Progenitor cell of endocrine pancreas (in vitro differentiated cells): ENCODE results near the gene PREP. TPM values are rescaled to one million over a fixed set of nuclear protein-coding genes. Genes with fewer than 3 reads are reported as not detected.

Source experiments
- DNase-seq: peaks from one replicate; pipeline ENCODE4 v3.0.0; 2021; ENCODE audit warnings: low spot score; ENCODE audit not compliant: unreplicated experiment
- H3K27ac Mint-ChIP-seq: 2 replicates; pipeline ENCODE4 v1.8.0; 2021; ENCODE audit warnings: mild to moderate bottlenecking, moderate library complexity, mixed read lengths
- H3K27me3 Mint-ChIP-seq: 2 replicates; pipeline ENCODE4 v1.8.0; 2021; ENCODE audit warnings: mixed read lengths
- H3K36me3 Mint-ChIP-seq: 2 replicates; pipeline ENCODE4 v1.8.0; 2022; ENCODE audit warnings: mixed read lengths; ENCODE audit not compliant: insufficient read depth
- H3K4me1 Mint-ChIP-seq: 2 replicates; pipeline ENCODE4 v1.8.0; 2021; ENCODE audit warnings: low read depth, mixed read lengths
- H3K4me3 Mint-ChIP-seq: 2 replicates; pipeline ENCODE4 v1.8.0; 2021; ENCODE audit warnings: low read depth, mild to moderate bottlenecking, moderate library complexity, mixed read lengths
- H3K9me3 Mint-ChIP-seq: 2 replicates; pipeline ENCODE4 v1.8.0; 2021; ENCODE audit warnings: low read depth, mixed read lengths
- CTCF ChIP-seq: fragments of 200-600 bp; sonication (generic); IDR thresholded peaks from one replicate; pipeline ENCODE4 v1.5.0; 2021; ENCODE audit warnings: antibody characterized with exemption, mild to moderate bottlenecking; ENCODE audit not compliant: unreplicated experiment
- total RNA-seq: library from RNA; stranded (reverse); gene quantifications from 2 replicates; pipeline ENCODE4 v1.2.1, GENCODE V29; 2021

The PREP gene
- total RNA-seq, 1 donor from 2014 or later, result 43.3 TPM

GRCh38 chr6:105391705-105392104 lies 11.2 kb downstream of the PREP start:
- Mint-ChIP-seq H3K4me3 (no peak overlapping the region), H3K27ac (no peak overlapping the region)

DNA sequence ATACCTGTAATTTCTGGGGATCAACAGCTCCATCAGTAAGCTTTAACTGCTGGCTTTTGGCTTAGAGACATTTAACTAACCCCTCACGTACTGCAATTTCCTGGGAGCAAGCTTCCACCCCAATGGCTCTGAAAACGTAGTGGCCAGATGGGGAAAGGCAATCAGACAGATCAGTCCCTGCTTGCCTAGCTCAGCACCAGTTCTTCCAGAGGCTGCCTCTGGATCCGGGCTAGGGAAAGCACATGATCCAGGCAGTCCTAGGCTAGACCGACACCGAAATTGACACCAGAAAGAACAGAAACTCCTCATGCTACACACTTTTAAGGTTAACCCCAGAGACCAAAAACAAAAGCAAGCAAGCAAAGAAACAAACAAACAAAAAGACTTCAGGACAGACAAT lies 13.3 kb downstream of the PREP start:
- Mint-ChIP-seq H3K36me3 (peaks cover 8% of the 10 kb centered on the region), H3K4me3 (no peak overlapping the region), H3K9me3 (no peaks in the 10 kb centered on the region), H3K27me3 (no peaks in the 10 kb centered on the region), H3K27ac (no peak overlapping the region), H3K4me1 (no peaks in the 10 kb centered on the region)
- TF ChIP-seq CTCF, result no peak
- DNase-seq, result no peak

More at GRCh38 chr6:105391705-105392104, 11.2 kb downstream of the PREP start:
- H3K36me3 Mint-ChIP-seq, result peaks cover 8% of the 10 kb centered on the region
- H3K9me3 Mint-ChIP-seq, result no peaks in the 10 kb centered on the region
- TF ChIP-seq CTCF, result no peak
- H3K4me1 Mint-ChIP-seq, result no peaks in the 10 kb centered on the region
- no peaks in the 10 kb centered on the region for H3K27me3 Mint-ChIP-seq
- DNase-seq, result no peak

- no peaks in the 10 kb centered on the region for H3K27me3 Mint-ChIP-seq
- H3K4me3 Mint-ChIP-seq, result no peak overlapping the region
- no peak for TF ChIP-seq CTCF
- no peak for DNase-seq
- no peak overlapping the region for H3K27ac Mint-ChIP-seq
- no peaks in the 10 kb centered on the region for H3K4me1 Mint-ChIP-seq
- peaks cover 10% of the 10 kb centered on the region for H3K36me3 Mint-ChIP-seq
- no peaks in the 10 kb centered on the region for H3K9me3 Mint-ChIP-seq
These were observed 14.5 kb downstream of the PREP start for GRCh38 chr6:105388392-105388791.

DNA sequence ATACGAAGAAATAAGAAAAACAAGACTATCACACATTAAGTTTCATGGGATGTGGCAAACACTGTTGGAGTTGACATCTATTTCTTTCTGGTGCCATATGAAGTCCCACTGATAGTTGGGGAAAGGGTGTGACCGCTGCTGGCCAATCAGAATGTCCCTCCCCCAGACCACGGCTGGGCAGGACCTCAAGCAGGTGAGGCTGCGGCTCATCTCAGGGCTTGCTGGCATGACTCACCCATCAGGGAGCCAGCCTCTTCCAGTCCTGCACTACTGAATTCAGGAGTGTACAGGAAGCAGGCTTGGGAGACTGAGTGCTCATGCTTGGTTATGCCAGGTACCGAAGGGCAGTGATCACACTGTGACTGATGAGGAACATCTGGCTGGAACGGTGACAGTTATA lies 18.9 kb downstream of the PREP start:
- Mint-ChIP-seq H3K36me3 (peaks cover 7% of the 10 kb centered on the region), H3K4me1 (peaks cover 15% of the 10 kb centered on the region), H3K27ac (no peak overlapping the region), H3K4me3 (no peak overlapping the region), H3K9me3 (no peaks in the 10 kb centered on the region), H3K27me3 (no peaks in the 10 kb centered on the region)
- no peak for TF ChIP-seq CTCF
- DNase-seq, result no peak

DNA sequence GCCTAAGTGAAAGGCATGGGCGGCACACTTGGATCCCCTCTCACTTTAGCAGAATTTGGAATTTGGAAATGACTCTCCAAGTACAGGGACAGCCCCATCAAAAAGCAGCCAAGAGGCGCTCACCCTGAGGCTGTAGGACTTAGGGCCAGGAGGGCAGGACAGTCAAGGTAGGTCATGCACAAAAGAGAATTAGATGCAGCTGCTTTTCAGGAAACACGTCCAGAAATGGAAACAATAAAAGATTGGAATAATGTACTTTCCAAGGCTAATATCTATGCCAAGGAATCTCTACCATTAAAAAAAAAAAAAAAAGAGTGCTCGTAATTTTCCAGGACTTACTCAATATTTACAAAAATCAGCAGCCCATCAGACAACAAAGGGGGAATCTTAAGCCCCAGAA lies 19.9 kb downstream of the PREP start:
- Mint-ChIP-seq H3K36me3 (peaks cover 7% of the 10 kb centered on the region), H3K4me3 (no peak overlapping the region), H3K4me1 (peaks cover 15% of the 10 kb centered on the region), H3K9me3 (no peaks in the 10 kb centered on the region), H3K27me3 (no peaks in the 10 kb centered on the region), H3K27ac (no peak overlapping the region)
- DNase-seq, result no peak
- TF ChIP-seq CTCF, result no peak

- no peak for DNase-seq
- peaks cover 9% of the 10 kb centered on the region for H3K36me3 Mint-ChIP-seq
- no peak overlapping the region for H3K27ac Mint-ChIP-seq
- no peaks in the 10 kb centered on the region for H3K9me3 Mint-ChIP-seq
- peaks cover 15% of the 10 kb centered on the region for H3K4me1 Mint-ChIP-seq
- no peaks in the 10 kb centered on the region for H3K27me3 Mint-ChIP-seq
- H3K4me3 Mint-ChIP-seq, result no peak overlapping the region
- no peak for TF ChIP-seq CTCF
These were observed 20.4 kb downstream of the PREP start for GRCh38 chr6:105382496-105382895.
